MG63 (cell line): ENCODE measurements around the gene HDAC9. TPM values are rescaled to one million over a fixed set of nuclear protein-coding genes. Genes with fewer than 3 reads are reported as not detected.

Experiments used
- DNase-seq: peaks from one replicate; pipeline ENCODE4 v3.0.0-alpha.2; 2020
- H3K27me3 ChIP-seq: fragments of 250-450 bp; sonication (Bioruptor Pico); 2 replicates; pipeline ENCODE4 v1.5.1; 2020; ENCODE audit warnings: mild to moderate bottlenecking, moderate library complexity
- H3K36me3 ChIP-seq: fragments of 250-450 bp; sonication (Bioruptor Pico); 2 replicates; pipeline ENCODE4 v1.5.1; 2020; ENCODE audit warnings: mild to moderate bottlenecking, moderate library complexity
- H3K4me3 ChIP-seq: fragments of 250-450 bp; sonication (Bioruptor Pico); 2 replicates; pipeline ENCODE4 v1.5.1; 2020; ENCODE audit warnings: mild to moderate bottlenecking, moderate library complexity
- H3K9me3 ChIP-seq: fragments of 250-450 bp; sonication (Bioruptor Pico); 2 replicates; pipeline ENCODE4 v1.5.1; 2020; ENCODE audit warnings: mild to moderate bottlenecking, moderate library complexity
- total RNA-seq: library from RNA; depleted of rRNA; stranded (reverse); fragments of >200 nt; shearing (Covaris generic); gene quantifications from 2 replicates; pipeline ENCODE4 v1.2.3, GENCODE V29; 2014; ENCODE audit warnings: low replicate concordance

HDAC9 gene
- total RNA-seq, 1 experiment from 2014 or later, result 0.03 TPM

DNA sequence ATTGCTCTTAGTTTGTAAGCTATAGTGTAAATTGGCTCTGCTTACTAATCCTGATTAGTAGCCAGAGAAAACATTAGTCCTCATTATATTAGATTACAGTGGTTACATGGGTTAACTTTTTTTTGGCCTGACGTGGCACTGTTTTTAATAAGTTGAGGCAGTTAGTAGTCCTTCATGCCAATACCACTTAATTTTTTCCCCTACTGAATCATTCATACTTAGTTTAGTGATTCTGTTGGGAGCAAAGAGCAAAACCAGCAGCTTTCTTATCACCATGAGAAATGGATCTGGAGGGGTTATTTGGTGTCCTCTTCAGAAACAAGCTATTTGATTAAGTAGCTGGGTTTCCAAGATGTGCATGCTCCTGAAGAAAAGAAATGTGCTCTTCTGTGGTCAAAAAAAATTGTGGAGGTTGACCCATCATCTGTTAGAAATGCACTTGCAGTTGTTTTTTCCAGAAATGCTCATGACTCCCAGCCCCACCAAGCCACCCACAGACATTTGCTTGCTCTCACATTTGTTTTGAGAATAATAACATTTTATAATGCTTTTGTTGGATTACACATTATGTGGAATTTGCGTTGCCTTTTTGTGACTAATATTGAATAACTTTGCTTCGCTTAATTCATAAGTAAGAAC, 258.5 kb downstream of the HDAC9 start:
- DNase-seq, result peak; percentile 69
- H3K27me3 ChIP-seq, result no peaks in the 10 kb centered on the region
- no peak overlapping the region for H3K4me3 ChIP-seq
- no peaks in the 10 kb centered on the region for H3K36me3 ChIP-seq
- no peaks in the 10 kb centered on the region for H3K9me3 ChIP-seq

GRCh38 chr7:18754766-18755165, 259.2 kb downstream of the HDAC9 start:
- Histone ChIP-seq H3K27me3 (no peaks in the 10 kb centered on the region), H3K9me3 (no peaks in the 10 kb centered on the region), H3K4me3 (no peak overlapping the region), H3K36me3 (no peaks in the 10 kb centered on the region)
- DNase-seq, result no peak

GRCh38 chr7:18755793-18756192, 260.2 kb downstream of the HDAC9 start:
- Histone ChIP-seq H3K9me3 (no peaks in the 10 kb centered on the region), H3K36me3 (no peaks in the 10 kb centered on the region), H3K27me3 (no peaks in the 10 kb centered on the region), H3K4me3 (no peak overlapping the region)
- DNase-seq, result no peak

- Histone ChIP-seq H3K36me3 (no peaks in the 10 kb centered on the region), H3K9me3 (no peaks in the 10 kb centered on the region), H3K27me3 (no peaks in the 10 kb centered on the region), H3K4me3 (no peak overlapping the region)
- DNase-seq, result no peak
Measured at GRCh38 chr7:18756378-18757050, 261.0 kb downstream of the HDAC9 start.

DNA sequence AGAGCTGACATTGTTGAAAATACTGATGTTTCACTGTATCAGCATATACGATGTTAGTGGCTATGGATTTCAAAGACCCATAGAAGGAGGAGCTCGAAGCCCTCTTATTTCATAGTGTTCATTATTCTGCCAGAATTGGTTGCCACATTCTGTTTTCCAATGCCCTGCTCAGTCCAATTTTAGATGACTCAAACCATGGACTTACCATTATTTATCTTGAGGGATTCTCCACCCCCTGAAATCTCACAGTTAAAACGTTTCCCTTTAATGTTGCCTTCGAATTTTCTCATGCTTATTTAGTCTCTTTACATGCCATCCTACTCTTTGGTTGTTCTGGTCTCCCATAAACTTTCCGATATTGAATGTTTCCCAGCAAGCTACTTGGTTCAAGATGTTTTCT, 264.5 kb downstream of the HDAC9 start:
- no peak overlapping the region for H3K4me3 ChIP-seq
- no peak for DNase-seq

GRCh38 chr7:18760631-18761445, 265.3 kb downstream of the HDAC9 start:
- no peak for DNase-seq

More for the DNA sequence above, 264.5 kb downstream of the HDAC9 start:
- Histone ChIP-seq H3K36me3 (no peaks in the 10 kb centered on the region), H3K27me3 (no peaks in the 10 kb centered on the region), H3K9me3 (no peaks in the 10 kb centered on the region)

DNA sequence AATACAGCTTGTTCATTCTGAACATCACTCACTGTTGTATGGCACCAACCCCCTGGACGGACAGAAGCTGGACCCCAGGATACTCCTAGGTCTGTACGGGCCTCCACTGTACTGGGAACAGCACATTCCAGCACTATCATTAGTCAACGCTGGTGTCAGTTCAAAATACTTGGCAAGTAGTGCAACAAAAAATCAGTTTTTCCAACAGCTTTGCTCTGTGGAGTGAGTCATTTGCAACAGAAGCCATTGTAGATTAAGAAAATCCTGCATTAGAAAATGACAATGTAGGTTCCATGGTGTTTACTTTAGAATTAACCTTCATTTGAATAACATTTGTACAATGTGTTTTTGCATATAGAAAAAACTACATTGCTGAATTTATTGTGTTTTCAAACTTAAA, 266.6 kb downstream of the HDAC9 start:
- Histone ChIP-seq H3K4me3 (no peak overlapping the region), H3K27me3 (no peaks in the 10 kb centered on the region), H3K36me3 (no peaks in the 10 kb centered on the region), H3K9me3 (no peaks in the 10 kb centered on the region)
- DNase-seq, result peak; percentile 48

More at GRCh38 chr7:18760631-18761445, 265.3 kb downstream of the HDAC9 start:
- H3K36me3 ChIP-seq, result no peaks in the 10 kb centered on the region
- no peaks in the 10 kb centered on the region for H3K27me3 ChIP-seq
- no peak overlapping the region for H3K4me3 ChIP-seq
- H3K9me3 ChIP-seq, result no peaks in the 10 kb centered on the region

GRCh38 chr7:18768256-18768655, 272.7 kb downstream of the HDAC9 start:
- Histone ChIP-seq H3K27me3 (no peaks in the 10 kb centered on the region), H3K9me3 (no peaks in the 10 kb centered on the region), H3K4me3 (no peak overlapping the region), H3K36me3 (no peaks in the 10 kb centered on the region)
- DNase-seq, result no peak

DNA sequence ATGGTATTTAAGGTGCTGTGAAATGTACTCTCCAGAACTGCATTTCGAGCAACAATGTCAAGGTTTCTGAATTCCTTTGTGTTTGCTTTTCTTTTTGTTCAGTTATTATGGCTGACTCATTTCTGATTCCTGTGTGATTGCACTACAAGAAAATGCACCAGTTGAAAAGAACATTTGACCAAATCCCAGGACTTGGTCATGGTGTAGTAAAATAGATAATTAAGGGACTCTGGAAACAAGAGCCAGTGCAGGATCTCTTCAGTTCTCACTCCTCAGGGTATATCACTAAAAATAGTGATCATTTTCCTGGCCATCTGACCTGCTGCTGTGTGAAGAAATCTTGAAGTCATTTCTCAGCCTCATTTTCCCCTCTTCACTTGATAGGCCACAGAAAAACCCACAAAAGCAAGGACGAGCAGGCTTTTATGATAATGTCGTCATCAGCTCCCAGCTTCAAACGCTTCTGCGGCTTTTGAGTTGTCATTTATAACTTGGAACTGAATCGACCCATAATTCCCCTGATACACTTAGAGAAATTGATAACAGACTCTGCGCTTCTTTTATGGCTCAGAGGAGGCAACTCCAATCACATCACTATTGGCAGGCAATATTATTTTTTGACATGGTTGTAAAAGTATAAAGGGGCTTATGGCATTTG, 274.7 kb downstream of the HDAC9 start:
- no peaks in the 10 kb centered on the region for H3K36me3 ChIP-seq
- DNase-seq, result no peak
- H3K9me3 ChIP-seq, result no peaks in the 10 kb centered on the region
- H3K4me3 ChIP-seq, result no peak overlapping the region
- H3K27me3 ChIP-seq, result no peaks in the 10 kb centered on the region

DNA sequence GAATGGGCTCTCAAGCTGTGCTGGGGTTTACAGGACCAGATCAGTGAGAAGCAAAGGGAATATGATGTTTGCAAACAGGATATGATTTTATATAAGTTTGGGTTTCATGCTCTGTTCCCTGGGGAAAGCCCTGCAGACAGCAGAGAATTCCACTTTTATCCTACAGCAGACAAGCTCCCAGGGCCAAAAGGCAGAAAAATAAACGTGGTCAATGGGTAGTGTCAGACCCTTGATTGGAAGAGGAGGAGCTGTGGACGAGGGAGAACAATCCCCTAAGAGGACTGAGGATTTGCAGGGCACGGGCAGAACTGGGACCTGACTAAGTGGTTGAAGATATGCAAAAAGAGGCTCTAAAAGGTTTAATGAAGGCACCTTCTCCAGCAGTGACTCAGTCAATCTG, 275.3 kb downstream of the HDAC9 start:
- Histone ChIP-seq H3K9me3 (no peaks in the 10 kb centered on the region), H3K4me3 (no peak overlapping the region), H3K36me3 (no peaks in the 10 kb centered on the region), H3K27me3 (no peaks in the 10 kb centered on the region)
- DNase-seq, result no peak

- Histone ChIP-seq H3K36me3 (no peaks in the 10 kb centered on the region), H3K4me3 (no peak overlapping the region), H3K27me3 (no peaks in the 10 kb centered on the region), H3K9me3 (no peaks in the 10 kb centered on the region)
- no peak for DNase-seq
Measured at GRCh38 chr7:18771834-18772566, 276.5 kb downstream of the HDAC9 start.

GRCh38 chr7:18772567-18772965, 277.0 kb downstream of the HDAC9 start:
- H3K27me3 ChIP-seq, result no peaks in the 10 kb centered on the region
- no peaks in the 10 kb centered on the region for H3K9me3 ChIP-seq
- no peaks in the 10 kb centered on the region for H3K36me3 ChIP-seq
- DNase-seq, result no peak
- no peak overlapping the region for H3K4me3 ChIP-seq

- H3K9me3 ChIP-seq, result no peaks in the 10 kb centered on the region
- no peaks in the 10 kb centered on the region for H3K36me3 ChIP-seq
- DNase-seq, result no peak
- H3K27me3 ChIP-seq, result no peaks in the 10 kb centered on the region
- H3K4me3 ChIP-seq, result no peak overlapping the region
Measured at GRCh38 chr7:18777314-18777713, 281.8 kb downstream of the HDAC9 start.

DNA sequence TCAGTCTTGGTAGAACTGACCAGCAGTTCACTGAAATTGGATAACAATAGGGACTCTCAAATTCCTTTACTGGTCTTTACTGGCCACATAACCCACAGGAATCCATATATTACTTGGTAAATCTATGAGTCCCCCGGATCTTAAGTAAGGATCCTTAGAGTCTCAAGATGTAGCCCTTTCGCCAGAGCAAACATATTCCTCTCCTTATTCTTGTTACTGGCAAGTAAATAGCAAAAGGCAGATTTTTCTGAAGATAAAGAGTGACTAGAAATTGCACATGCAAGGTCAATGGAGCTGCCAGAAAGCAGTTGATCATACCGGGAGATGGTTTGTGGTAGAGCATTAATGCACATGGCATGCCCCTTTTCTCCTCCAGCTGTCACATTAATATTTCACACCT, 283.0 kb downstream of the HDAC9 start:
- Histone ChIP-seq H3K27me3 (no peaks in the 10 kb centered on the region), H3K36me3 (no peaks in the 10 kb centered on the region), H3K9me3 (no peaks in the 10 kb centered on the region), H3K4me3 (no peak overlapping the region)
- DNase-seq, result no peak

- no peak overlapping the region for H3K4me3 ChIP-seq
- H3K9me3 ChIP-seq, result no peaks in the 10 kb centered on the region
- no peak for DNase-seq
- no peaks in the 10 kb centered on the region for H3K27me3 ChIP-seq
- H3K36me3 ChIP-seq, result no peaks in the 10 kb centered on the region
Measured at GRCh38 chr7:18780266-18780665, 284.7 kb downstream of the HDAC9 start.

DNA sequence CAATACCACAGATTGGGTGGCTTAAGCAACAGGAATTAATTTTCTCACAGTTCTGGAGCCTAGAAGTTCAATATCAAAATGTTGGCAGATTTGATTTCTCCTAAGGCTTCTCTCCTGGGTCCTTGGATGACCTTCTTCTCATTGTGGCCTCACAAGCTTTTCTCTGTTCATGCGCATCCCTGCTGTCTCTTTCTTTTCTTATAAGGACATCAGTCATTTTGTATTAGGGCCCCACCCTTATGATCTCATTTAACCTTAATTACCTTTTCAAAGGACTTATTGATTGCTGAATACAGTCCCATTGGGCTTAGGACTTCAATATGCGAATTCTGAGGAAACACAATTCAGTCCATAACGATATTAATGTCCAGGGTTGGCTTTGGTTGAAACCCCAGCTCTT, 285.4 kb downstream of the HDAC9 start:
- H3K4me3 ChIP-seq, result no peak overlapping the region
- no peak for DNase-seq
- no peaks in the 10 kb centered on the region for H3K9me3 ChIP-seq
- H3K36me3 ChIP-seq, result no peaks in the 10 kb centered on the region
- no peaks in the 10 kb centered on the region for H3K27me3 ChIP-seq
